ENCODE measurements around the gene SPATA6L. TPM values are rescaled to one million over a fixed set of nuclear protein-coding genes. Genes with fewer than 3 reads are reported as not detected.

SPATA6L gene
- total RNA-seq, 4 donors from 2014 or later, result 1.3 to 3.5 (median 2.3) TPM

GRCh38 chr9:4665357-4665756, 923 bp downstream of the SPATA6L start:
- no peak for TF ChIP-seq CTCF (IDR thresholded peaks at IDR 0.05)
- no peak for TF ChIP-seq POLR2A (IDR thresholded peaks at IDR 0.05)
- H3K4me3 ChIP-seq (ENCODE audit: low read depth, poor library complexity, severe bottlenecking), result no peak overlapping the region
- DNase-seq (ENCODE audit: low spot score in 2 of 2), result no peak
- intact Hi-C loops (cut with DNase I; ENCODE audit: low total_unique reads), result no loop called here
- WGBS, 2 donors, result 72% methylated on average over 2 of the region's 2 CpGs

GRCh38 chr9:4663956-4664355, 2.3 kb downstream of the SPATA6L start:
- TF ChIP-seq POLR2A (IDR thresholded peaks at IDR 0.05) (no peak), CTCF (IDR thresholded peaks at IDR 0.05) (no peak)
- intact Hi-C loops (cut with DNase I; ENCODE audit: low total_unique reads), result no loop called here
- 85 to 89% methylated on average over 3 of the region's 3 CpGs for WGBS, 2 donors
- DNase-seq (ENCODE audit: low spot score in 2 of 2), result no peak
- no peak overlapping the region for H3K4me3 ChIP-seq (ENCODE audit: low read depth, poor library complexity, severe bottlenecking)

- intact Hi-C loops (cut with DNase I; ENCODE audit: low total_unique reads), result no loop called here
- TF ChIP-seq POLR2A (IDR thresholded peaks at IDR 0.05) (no peak), CTCF (IDR thresholded peaks at IDR 0.05) (no peak)
- WGBS, 2 donors, result 43 to 46% methylated on average over 13 of the region's 13 CpGs
- peak in 1 of 2 donors; percentile 88 for DNase-seq (ENCODE audit: low spot score in 2 of 2)
- peak overlapping the region; percentile 71 for H3K4me3 ChIP-seq (ENCODE audit: low read depth, poor library complexity, severe bottlenecking)
Measured at GRCh38 chr9:4662989-4663792, 3.1 kb downstream of the SPATA6L start.

GRCh38 chr9:4662108-4662988, 3.9 kb downstream of the SPATA6L start, which contains the start of gene PLPP6:
Gene PLPP6 (plus strand): TSS chr9:4662294. CDS start chr9:4662376, 82 bp downstream.
- TF ChIP-seq POLR2A (IDR thresholded peaks at IDR 0.05) (peak in 1 of 2 donors; percentile 54), CTCF (IDR thresholded peaks at IDR 0.05) (peak in 1 of 3 donors; percentile 16)
- intact Hi-C loops (cut with DNase I; ENCODE audit: low total_unique reads), result no loop called here
- H3K4me3 ChIP-seq (ENCODE audit: low read depth, poor library complexity, severe bottlenecking), result peak within 1 kb of the TSS; percentile 71
- WGBS, 2 donors, result 3 to 4% methylated on average over 26 to 31 of the region's 70 CpGs
- DNase-seq (ENCODE audit: low spot score in 2 of 2), result peak; percentile 88 to 97

GRCh38 chr9:4661611-4662010, 4.7 kb downstream of the SPATA6L start:
- intact Hi-C loops (cut with DNase I; ENCODE audit: low total_unique reads), result no loop called here
- TF ChIP-seq CTCF (IDR thresholded peaks at IDR 0.05), result no peak
- no peak for TF ChIP-seq POLR2A (IDR thresholded peaks at IDR 0.05)
- DNase-seq (ENCODE audit: low spot score in 2 of 2), result no peak
- 9 to 11% methylated on average over 5 of the region's 5 CpGs for WGBS, 2 donors
- peak overlapping the region; percentile 71 for H3K4me3 ChIP-seq (ENCODE audit: low read depth, poor library complexity, severe bottlenecking)

All from lower leg skin (tissue), 4 donors.